NOMO-1 treated with DMSO at 0.1 percent for 48 hours (cell line): Measurements from ENCODE around the gene CLSTN2.

Source experiments
- DNase-seq: peaks from one replicate; lab custom pipeline; 2025; ENCODE audit not compliant: unreplicated experiment; lab: John Stamatoyannopoulos, UW

CLSTN2 gene

DNA sequence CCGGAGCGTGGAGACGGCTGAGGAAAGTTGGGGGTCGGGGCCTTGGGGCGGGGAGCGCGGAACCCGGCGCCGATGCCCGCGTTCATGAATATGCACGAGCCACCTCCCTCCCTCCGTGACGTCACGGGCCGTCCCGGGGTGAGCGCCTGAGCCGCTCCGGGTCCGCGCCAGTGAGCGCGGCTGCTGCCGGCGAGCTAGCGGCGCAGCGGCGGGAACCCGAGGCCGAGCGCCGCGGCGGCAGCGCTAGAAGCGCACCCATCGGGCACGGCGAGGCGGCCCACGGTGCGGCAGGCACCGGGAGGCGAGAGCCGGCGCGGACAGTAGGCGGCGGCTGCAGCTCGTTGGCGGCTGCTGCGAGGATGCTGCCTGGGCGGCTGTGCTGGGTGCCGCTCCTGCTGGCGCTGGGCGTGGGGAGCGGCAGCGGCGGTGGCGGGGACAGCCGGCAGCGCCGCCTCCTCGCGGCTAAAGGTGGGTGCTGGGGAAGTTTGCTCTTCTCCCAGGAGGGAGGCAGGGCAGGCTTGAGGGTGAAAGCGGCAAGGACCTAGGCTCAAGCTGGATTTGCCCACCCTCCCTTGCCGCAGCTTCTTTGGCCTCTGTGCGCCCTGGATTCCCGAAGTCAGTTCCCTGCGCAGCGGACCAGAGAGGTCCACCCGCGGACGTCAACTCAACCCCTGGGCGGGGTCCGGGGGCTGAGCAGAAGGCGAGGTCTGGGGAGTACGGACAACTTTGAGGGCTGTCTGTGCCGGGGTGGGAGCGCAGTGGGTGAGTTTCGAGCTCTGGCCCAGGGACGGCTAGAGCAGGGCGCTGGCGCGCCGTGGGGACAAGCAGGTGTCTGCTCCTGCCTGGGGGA lies at the start of gene CLSTN2:
Gene CLSTN2, plus strand, starts transcription at position 170 of the 850 bp plus-strand sequence.
- peak; percentile 83 for DNase-seq

DNA sequence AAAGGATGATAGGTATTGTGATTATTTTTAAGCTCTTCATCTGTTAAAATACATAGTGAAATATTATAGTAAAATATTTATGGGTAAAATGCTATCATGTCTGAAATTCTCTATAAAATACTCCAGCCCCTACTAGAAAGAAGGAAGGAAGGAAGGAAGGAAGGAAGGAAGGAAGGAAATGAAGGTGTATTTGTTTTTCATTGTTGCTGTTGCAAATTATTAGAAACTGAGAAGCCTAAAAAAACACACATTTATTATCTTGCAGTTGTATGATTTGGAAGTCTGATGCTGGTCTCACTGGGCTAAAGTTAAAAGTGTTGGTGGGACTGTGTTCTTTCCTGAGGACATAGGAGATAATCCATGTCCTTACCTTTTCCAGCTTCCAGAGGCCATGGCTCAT lies 47.6 kb upstream of the CLSTN2 start:
- no peak for DNase-seq

DNA sequence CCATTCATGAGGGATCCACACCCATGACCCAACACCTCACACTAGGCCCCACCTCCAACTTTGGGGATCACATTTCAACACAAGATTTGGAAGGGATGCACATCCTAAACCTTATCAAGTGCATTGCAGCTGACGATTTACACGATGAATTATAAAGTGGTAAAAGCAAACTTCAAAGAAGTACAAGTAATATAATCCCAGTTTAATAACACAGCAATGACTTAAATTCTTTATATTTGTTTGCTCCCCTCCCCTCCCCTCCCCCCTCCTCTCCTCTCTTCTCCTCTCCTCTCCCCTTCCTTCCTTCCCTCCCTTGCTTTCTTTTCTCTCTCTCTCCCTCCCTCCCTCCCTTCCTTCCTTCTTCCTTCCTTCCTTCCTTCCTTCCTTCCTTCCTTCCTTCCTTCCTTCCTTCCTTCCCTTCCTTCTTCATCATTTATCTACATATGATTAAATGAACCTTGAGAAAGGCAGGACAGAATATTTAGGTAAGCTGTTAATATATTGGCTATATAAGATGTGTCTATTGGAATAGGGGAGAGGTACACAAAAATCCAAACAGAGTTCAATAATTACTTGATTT lies 46.3 kb upstream of the CLSTN2 start:
- no peak for DNase-seq

DNA sequence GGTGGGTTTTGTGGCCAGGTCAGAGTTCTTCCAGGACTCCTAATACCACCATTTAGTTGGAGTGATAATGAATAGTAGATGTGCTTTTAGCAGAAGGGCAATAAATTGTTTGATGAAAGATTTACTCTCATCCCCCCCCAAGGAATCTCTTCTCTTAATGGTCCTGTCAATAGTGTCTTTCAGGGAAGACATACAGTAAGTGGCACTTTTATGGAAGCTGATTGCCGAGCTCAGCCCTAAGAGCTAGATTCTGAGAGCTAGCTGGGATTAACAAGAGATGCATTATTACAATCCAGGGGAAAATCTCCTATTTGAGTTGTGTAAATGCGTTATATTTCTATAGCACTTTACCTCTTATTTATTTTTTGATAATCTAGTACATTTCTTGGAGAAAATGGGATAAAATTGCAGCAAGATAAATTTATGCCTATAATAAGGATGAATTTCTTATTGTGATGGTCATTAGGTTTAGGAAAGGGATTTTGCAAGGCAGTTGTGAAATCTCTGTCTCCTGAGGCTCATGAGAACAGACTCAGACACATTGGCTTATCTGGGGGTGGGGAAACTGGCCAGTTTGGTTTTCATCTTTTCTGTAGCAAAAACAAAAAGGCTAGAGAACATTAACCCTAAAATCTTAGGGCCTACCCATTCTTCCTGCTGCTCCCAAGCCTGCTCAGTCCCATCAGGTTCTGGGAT lies 41.6 kb upstream of the CLSTN2 start:
- no peak for DNase-seq

DNA sequence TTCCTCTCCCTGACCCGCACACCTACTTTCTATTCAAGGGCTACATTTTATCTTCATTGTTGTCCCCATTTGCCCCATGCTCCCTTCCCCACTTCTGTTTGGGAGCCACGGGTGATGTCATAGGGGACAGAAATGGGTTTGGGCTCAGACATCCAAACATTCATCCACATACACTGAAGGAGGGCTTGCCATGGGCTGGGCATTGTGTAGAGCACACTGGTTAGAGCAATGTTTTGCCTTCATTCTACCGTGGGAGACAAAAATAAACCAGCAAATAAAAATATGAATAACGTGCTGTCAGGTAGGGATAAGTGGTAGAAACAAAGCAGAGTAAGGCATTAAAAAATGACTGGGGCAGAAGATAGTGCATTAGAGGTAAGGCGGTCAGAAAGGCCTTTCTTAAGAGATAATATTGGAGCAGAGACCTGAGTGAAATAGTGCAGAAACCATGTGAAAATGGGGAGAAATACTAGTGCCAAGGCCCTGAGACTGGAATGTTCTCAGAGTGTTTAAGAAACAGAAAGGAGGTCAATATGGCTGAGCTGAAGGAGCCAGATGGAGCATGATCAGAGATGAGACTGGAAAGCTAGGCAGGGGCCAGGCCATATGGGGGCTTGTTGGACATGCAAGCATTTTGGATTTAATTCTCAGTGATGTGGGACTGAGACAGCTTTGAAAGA lies 40.9 kb upstream of the CLSTN2 start:
- DNase-seq = no peak

DNA sequence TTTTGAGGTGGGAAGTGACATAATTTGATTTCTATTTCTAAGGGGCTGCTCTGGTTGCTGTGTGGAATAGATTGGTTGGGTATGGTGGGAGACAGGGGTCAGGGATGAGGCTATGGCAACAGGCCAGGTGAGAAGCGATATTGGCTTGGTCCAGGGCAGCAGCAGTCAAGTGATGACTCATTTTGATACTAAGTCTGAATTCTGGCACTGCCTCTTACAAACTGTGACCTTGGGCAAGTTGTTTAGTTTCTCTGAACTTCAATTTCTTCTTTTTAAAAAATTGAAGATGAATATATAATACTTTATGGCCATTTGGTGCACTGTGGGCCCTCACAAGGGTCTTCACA lies 40.4 kb upstream of the CLSTN2 start:
- peak; percentile 51 for DNase-seq

DNA sequence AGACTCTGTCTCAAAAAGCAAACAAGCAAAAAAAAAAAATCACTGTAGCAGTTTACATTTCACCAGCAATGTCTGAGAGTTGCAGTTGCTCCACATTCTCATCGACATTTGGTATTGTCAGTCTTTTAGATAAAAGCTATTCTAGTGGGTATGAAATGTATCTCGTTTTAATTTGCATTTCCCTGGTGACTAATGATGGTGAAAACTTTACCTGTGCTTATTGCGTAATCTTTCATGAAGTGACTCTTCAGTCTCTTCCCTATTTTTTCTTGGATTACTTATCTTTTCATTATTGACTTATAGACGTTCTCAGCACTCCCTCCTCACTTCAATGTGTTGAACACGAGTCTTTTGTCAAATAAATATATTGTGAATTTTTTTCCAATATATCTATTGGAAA lies 37.2 kb upstream of the CLSTN2 start:
- DNase-seq = no peak

DNA sequence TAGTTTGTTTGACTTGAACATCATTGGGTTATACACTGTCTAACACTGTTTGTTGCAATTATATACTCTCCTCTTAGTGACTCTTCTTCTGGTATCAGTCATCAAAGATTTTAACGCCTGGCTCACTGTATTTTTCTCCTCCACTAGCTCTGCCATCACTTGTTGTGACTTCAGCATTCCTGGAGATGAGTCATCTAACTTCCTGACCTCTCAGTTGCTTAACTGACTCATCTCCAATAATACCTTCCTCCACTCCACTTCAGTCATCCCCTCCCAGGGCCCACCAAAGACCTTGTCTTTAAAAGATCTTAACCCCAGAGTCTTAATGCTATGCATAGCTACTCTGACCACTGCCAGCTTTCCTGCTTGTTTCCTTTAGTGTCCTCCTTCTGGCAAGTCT lies 28.6 kb upstream of the CLSTN2 start:
- no peak for DNase-seq

DNA sequence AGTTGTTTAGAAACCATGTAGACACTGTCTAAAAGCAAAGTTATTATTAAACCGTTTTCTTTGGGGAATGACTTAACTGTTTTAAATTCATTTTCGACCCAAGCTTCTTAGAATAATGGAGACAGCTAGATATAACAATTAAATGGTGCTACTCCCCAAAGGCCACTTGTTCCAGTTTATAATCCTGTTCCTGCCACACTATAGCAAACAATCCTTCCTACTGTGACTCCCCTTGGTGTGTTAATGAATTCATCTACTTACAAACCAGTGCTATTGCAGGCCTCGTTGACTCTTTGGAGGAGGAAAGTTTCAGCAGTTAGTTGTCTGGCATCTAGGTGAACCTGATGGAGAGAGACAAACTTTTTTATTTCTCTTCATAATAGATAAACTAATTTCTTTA lies 25.2 kb upstream of the CLSTN2 start:
- DNase-seq = no peak

DNA sequence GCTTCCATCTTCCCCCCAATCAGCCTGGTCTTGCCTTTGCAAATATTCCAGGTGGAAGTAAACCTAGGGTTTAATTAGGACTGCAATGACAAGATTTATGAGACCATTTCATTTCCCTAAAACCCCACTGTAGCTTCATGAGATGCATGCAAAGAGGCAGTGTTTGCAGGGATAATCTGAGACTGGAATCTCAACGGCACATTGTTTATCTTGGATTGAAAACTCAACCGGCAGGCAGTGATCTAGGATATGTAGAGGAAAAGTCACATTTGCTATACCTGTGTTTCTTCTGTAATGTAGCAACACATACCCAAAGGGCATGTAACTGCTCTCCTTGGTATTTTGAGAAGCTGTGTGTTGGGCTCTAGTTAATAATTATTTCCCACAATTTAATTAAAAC lies 18.7 kb upstream of the CLSTN2 start:
- no peak for DNase-seq

DNA sequence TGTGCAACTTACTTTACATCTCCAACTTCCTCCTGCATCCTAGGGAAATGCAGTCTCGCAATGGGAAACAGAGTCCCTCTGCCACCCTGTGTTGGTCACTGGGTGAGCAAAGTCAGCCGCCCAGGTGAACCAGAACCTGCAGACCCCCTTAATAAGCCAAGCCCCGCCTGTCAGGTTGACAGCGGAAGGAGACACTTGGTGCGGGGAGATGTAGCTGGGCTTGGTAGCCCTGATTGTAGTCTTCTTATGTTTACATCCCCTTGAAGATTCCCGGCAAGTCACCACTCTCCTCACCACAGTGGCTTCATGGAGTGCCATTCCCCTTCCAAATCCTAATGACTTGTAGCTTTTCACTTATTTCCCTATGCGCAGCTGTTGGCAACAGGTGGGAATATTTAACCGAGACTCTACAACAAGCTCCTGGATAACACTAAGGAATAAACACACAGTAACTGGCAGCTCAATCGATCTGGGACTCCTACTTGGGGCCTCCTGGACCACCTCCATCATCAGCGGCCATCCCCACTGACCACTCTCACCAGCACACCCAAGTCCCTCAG lies 17.7 kb upstream of the CLSTN2 start:
- no peak for DNase-seq

DNA sequence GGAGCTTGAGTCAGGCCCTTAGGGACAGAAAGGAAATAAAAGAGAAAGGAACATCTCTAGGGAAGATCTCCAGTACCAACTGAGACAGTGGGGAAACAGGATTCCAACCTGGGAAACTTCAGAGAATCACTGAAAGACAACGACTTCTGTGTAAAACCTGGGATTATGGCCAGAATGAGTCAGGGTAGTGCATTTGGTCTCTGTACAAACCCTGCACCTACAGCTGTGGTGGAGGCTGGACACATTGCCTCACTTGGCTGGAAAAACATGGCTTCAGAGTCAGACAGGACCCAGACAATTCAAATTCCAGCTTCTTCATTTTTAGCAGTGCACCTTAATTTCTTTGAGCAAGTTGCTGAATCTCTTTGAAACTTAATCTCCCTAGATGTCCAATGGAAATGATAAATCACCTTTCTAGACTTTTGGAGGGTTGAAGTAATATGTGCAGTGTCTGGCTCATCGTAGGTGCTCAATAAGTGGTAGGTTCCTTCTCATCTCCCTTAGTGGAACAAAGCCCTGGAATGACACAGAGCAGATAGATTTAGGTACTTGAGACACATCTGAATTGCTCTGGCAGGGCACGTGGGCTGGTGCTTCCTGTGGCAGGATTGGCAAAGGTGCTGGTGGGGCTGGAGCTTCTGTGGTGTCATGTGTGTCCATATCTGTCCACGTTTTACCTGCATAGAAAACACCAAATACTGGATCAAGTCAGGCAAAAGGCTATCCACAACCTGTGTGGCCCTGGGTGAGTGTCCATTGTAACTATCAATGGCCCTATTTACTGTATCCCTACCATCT lies 6.1 kb upstream of the CLSTN2 start:
- DNase-seq = no peak

DNA sequence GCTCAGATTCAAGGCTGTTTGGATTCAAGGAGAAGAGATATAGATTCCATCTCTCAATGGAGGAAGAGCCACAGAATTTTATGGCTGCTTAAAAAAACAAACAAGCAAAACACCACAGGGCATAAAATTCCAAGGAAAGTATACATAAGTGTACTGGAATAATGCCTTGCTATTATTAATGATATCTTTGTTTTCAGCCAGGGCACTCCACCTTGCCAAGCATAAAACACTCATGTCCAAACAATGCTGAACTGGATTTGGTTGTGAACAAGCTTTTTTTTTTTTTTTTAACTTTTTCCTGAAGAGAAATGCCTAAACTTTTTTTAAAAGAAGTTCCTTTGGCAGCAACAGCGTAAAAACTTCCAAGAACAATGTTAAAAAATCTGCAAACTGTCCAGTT lies 4.8 kb upstream of the CLSTN2 start:
- DNase-seq = no peak

DNA sequence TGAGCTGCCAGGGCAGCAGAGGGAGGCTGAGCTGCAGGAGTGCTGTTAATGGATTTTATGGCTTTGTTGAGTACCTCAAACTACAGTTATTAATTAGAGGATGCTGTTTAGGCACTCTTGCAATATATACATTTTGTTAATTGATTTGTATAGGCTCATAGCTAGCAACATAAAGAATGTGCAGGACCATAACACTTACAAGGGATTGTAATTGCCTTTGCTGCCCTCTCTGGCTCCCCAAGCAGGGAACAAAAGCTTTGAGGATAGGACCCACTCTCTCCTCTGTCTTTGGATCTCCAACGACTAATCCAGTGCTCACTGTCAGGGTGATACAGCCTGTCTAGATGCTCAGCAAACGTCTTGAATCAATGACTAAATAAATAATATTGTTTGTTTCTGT lies 1.2 kb upstream of the CLSTN2 start:
- DNase-seq = no peak

DNA sequence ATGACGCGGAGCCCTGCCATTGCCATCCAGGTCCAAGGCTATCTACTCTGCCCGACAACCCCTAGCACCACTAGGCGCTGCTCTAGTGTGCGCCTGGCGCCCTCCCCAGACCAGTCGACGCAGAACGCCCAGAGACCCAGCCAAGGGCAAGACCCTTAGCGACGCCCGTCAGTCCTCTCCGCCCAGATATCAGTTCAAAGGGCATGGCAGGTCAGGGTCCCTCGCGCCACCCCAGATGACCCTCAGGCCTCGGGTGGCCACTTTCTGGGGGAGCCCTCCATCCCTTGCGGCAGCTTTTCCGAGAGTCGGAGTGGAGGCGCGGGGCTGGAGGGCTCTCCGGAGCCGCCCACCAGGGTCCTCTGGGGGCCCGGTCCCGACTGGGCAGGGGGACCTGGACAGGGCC lies 371 bp upstream of the CLSTN2 start:
- peak; percentile 93 for DNase-seq

DNA sequence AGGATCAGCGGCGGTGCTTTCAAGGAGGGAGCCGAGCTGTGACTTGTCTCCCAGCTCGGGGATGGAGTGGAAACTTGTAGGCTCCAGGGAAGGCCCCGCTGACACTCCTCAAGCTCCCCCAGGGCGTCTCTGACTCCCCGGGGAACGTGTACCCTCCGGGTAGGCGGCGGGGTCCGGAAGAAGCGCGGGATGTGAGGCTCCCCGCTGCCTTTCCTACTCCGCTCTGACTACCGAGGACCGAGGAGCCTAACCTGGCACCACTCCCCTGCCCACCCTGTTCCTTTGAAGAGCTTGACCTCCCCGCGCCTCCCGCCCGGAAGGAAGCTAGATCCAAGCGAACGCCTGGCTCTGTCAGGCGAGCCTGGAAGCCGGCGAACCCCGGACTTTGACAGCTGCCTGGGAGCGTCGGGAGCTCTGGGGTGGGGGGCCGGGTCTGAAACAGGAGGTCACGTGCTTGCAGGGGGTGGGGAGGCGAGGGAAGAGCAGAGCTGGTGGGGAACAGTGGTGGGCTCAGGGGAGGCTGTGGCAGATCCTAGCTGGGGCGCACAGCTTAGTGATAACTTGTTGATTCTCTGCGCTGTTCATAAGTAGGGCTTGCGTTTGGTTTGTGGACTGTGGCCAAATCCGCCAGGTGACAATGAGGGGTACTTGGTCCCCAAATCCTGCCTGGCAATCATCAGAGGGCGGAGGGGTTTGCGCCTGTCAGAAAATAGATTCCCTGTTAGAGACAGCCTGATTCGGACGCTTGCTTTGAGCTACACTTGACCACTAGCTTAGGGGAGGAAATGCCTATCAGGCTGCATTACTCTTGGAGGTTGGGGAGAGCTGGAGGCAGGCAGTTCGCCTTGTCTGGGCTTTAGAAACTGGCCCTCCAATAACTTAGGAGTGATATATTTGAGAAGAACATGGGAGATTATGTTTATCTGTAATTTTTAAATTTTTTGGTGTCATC lies 1.2 kb downstream of the CLSTN2 start:
- DNase-seq = peak; percentile 29

DNA sequence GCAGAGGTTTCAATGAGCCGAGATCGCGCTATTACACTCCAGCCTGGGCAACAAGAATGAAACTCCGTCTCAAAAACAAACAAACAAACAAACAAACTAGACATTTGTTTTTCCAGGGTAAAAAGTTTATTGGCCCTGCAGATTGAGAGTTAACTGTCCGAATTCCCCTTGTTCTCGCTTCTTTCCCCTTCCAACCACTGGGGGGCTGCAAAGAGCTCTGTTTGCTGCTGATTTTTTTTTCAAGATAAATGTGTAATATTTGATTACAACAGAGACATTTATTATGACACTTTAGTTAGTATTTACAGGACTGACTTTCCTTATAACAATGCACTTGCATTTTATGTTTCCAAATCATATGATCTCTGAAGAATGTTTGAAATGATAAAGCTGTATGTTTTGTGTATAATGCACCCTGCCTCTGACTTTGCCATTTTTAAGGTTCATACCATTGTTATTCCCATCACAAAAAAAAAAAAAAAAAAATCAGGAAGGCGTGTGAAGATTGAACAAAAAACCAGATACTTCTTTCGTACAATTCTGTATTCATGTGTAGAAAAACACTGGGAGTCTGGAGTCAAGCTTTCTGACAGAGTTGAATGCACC lies 2.8 kb downstream of the CLSTN2 start:
- peak; percentile 81 for DNase-seq

DNA sequence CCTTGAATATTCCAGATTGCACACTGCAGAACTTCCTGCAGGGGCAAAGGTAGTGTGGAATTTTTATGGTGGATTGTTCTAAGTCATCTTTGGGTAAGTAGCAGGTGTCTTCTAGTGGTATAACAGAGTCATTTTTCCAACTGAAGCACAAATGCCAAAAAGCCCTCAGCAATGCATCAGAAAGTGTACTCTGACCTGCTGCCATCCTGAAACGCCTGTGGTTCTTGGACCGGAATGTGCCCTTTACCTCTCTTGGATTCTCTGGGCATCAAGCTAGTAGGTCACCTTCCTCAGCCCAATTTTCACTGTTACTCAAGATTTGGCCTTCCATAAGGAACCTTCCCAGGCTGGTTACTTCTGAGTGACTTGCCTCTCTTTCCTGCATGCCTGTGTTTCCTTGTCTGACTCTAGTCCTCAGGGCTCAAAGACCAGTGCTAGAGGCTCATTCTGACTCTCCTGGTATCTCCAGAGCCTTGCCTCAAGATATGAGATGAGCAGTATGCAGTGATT lies 4.8 kb downstream of the CLSTN2 start:
- no peak for DNase-seq

DNA sequence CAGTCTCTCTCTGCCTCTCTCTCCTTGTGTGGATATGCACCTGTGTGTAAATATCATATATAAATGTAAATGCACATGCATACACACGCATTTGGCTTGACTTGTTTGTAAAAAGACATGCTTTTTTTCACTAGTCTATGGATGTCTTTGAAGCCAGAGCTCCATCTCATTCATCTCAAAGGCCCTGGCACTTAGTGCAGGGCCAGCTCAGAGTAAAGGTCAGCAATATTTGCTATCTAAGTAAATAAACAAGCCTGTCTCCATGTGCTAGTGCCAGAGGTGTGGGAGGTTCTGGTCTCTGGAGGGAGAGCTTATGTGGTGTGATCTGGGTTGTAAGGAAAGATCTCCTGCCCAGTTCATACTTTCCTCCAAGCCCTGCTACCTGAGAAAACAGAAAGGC lies 5.6 kb downstream of the CLSTN2 start:
- no peak for DNase-seq
